HepG2 (cell line): ENCODE results near the gene EMID1.

Experiments used
- ATF7 ChIP-seq, 2 experiments: fragments of 450-650 bp in 1 of 2; sonication (generic) in 1 of 2; formaldehyde crosslinking in 1 of 2; IDR thresholded peaks; 2 replicates each; pipeline versions ENCODE4 v1.4.0 to v1.6.1; 2016 to 2020; ENCODE audit warnings: antibody characterized with exemption in 1 of 2, mild to moderate bottlenecking in 1 of 2, missing genetic modification reagents in 1 of 2
- IRX3 ChIP-seq: sonication (generic); formaldehyde crosslinking; IDR thresholded peaks from 2 replicates; pipeline ENCODE4 v1.8.1; 2023; ENCODE audit warnings: mild to moderate bottlenecking, low read depth, missing genetic modification reagents, borderline replicate concordance
- POLR2A ChIP-seq, 2 experiments: IDR thresholded peaks; 2 replicates each; pipeline ENCODE4 v1.6.1; 2011; ENCODE audit warnings: low read depth in 2 of 2, low read length in 2 of 2, mild to moderate bottlenecking in 1 of 2, moderate library complexity in 1 of 2; ENCODE audit not compliant: insufficient read depth in 1 of 2
- TGIF2 ChIP-seq: IDR thresholded peaks from 2 replicates; pipeline ENCODE4 v1.6.1; 2016; ENCODE audit warnings: control low read depth, missing compliant biosample characterization
- ZFX ChIP-seq: sonication (generic); formaldehyde crosslinking; IDR thresholded peaks from 2 replicates; pipeline ENCODE4 v1.4.0; 2020; ENCODE audit warnings: mild to moderate bottlenecking, low read depth, missing genetic modification reagents, moderate library complexity
- ZNF24 ChIP-seq: fragments of 450-650 bp; IDR thresholded peaks from 2 replicates; pipeline ENCODE4 v1.6.1; 2017; ENCODE audit warnings: antibody characterized with exemption, mild to moderate bottlenecking
- ZNF263 ChIP-seq: sonication (generic); formaldehyde crosslinking; IDR thresholded peaks from 2 replicates; pipeline ENCODE4 v1.4.0; 2020; ENCODE audit warnings: missing genetic modification reagents
- ZNF780A ChIP-seq: sonication (generic); formaldehyde crosslinking; IDR thresholded peaks from 2 replicates; pipeline ENCODE4 v1.8.0; 2022; ENCODE audit warnings: mild to moderate bottlenecking, missing genetic modification reagents, moderate library complexity
- ZZZ3 ChIP-seq: sonication (generic); formaldehyde crosslinking; IDR thresholded peaks from 2 replicates; pipeline ENCODE4 v1.4.0; 2020; ENCODE audit warnings: missing genetic modification reagents, mild to moderate bottlenecking, borderline replicate concordance
- TF ChIP-seq, protein P1 (sequence below): sonication (generic); formaldehyde crosslinking; IDR thresholded peaks from 2 replicates; pipeline ENCODE4 v1.4.0; 2020; ENCODE audit warnings: missing genetic modification reagents
- TF ChIP-seq, protein P2 (sequence below), 2 experiments: fragments of 450-650 bp in 1 of 2; sonication (generic) in 1 of 2; formaldehyde crosslinking in 1 of 2; IDR thresholded peaks; 2 replicates each; pipeline versions ENCODE4 v1.6.1 to v1.8.0; 2016 to 2022; ENCODE audit warnings: antibody characterized with exemption in 1 of 2, mild to moderate bottlenecking in 1 of 2, missing genetic modification reagents in 1 of 2
- TF ChIP-seq, protein P3 (sequence below), 2 experiments: sonication (generic) in 1 of 2; formaldehyde crosslinking in 1 of 2; IDR thresholded peaks; 2 replicates each; pipeline versions ENCODE4 v1.5.1 to v1.6.1; 2011 to 2020; ENCODE audit warnings: borderline replicate concordance in 1 of 2, low read depth in 1 of 2, low read length in 1 of 2, mild to moderate bottlenecking in 1 of 2, missing genetic modification reagents in 1 of 2, moderate library complexity in 1 of 2
- TF ChIP-seq, protein P4 (sequence below): sonication (generic); formaldehyde crosslinking; IDR thresholded peaks from 2 replicates; pipeline ENCODE4 v1.4.0; 2020; ENCODE audit warnings: missing genetic modification reagents, borderline replicate concordance
- TF ChIP-seq, protein P5 (sequence below): sonication (generic); formaldehyde crosslinking; IDR thresholded peaks from 2 replicates; pipeline ENCODE4 v1.8.1; 2023; ENCODE audit warnings: missing genetic modification reagents, inconsistent platforms, borderline replicate concordance

DNA sequence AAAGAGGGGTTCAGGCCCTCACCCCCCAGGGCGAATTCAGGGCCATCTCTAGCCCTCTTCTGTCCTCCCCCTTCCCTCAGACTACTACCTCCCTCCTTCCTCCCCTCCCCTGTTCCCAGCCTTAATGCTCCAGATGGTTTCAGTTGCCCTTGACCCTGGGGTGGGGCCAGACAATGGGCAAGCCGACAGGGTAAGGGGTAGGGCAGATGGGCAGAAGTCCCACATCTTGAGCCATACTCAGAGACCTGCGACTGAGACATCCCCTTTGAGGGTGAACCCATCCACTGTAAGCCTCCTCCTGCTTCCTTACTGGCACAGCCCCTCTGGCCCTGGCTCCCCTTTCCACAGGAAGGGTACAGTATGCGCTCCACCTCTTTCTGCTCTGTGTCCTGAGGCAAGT lies 60.2 kb downstream of the EMID1 start:
- TF ChIP-seq ZZZ3 (CRISPR knock-in tag) (no peak), POLR2A (IDR thresholded peaks at IDR 0.05; ENCODE audit: insufficient read depth in 1 of 2, low read depth in 2 of 2, low read length in 2 of 2) (no peak), ZNF263 (no peak), ZNF780A (CRISPR knock-in tag) (no peak), ATF7 (IDR thresholded peaks at IDR 0.05) (no peak), ATF7 (CRISPR knock-in tag; IDR thresholded peaks at IDR 0.05) (no peak), IRX3 (CRISPR knock-in tag) (no peak), ZFX (CRISPR knock-in tag) (no peak), ZNF24 (no peak), TGIF2 (CRISPR knock-in tag) (no peak)
- TF ChIP-seq, protein P1, sequence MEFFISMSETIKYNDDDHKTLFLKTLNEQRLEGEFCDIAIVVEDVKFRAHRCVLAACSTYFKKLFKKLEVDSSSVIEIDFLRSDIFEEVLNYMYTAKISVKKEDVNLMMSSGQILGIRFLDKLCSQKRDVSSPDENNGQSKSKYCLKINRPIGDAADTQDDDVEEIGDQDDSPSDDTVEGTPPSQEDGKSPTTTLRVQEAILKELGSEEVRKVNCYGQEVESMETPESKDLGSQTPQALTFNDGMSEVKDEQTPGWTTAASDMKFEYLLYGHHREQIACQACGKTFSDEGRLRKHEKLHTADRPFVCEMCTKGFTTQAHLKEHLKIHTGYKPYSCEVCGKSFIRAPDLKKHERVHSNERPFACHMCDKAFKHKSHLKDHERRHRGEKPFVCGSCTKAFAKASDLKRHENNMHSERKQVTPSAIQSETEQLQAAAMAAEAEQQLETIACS (CRISPR knock-in tag) = no peak
- TF ChIP-seq, protein P2, sequence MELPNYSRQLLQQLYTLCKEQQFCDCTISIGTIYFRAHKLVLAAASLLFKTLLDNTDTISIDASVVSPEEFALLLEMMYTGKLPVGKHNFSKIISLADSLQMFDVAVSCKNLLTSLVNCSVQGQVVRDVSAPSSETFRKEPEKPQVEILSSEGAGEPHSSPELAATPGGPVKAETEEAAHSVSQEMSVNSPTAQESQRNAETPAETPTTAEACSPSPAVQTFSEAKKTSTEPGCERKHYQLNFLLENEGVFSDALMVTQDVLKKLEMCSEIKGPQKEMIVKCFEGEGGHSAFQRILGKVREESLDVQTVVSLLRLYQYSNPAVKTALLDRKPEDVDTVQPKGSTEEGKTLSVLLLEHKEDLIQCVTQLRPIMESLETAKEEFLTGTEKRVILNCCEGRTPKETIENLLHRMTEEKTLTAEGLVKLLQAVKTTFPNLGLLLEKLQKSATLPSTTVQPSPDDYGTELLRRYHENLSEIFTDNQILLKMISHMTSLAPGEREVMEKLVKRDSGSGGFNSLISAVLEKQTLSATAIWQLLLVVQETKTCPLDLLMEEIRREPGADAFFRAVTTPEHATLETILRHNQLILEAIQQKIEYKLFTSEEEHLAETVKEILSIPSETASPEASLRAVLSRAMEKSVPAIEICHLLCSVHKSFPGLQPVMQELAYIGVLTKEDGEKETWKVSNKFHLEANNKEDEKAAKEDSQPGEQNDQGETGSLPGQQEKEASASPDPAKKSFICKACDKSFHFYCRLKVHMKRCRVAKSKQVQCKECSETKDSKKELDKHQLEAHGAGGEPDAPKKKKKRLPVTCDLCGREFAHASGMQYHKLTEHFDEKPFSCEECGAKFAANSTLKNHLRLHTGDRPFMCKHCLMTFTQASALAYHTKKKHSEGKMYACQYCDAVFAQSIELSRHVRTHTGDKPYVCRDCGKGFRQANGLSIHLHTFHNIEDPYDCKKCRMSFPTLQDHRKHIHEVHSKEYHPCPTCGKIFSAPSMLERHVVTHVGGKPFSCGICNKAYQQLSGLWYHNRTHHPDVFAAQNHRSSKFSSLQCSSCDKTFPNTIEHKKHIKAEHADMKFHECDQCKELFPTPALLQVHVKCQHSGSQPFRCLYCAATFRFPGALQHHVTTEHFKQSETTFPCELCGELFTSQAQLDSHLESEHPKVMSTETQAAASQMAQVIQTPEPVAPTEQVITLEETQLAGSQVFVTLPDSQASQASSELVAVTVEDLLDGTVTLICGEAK (IDR thresholded peaks at IDR 0.05) = no peak
- TF ChIP-seq, protein P2 (CRISPR knock-in tag; IDR thresholded peaks at IDR 0.05) = no peak
- TF ChIP-seq, protein P3, sequence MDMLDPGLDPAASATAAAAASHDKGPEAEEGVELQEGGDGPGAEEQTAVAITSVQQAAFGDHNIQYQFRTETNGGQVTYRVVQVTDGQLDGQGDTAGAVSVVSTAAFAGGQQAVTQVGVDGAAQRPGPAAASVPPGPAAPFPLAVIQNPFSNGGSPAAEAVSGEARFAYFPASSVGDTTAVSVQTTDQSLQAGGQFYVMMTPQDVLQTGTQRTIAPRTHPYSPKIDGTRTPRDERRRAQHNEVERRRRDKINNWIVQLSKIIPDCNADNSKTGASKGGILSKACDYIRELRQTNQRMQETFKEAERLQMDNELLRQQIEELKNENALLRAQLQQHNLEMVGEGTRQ (IDR thresholded peaks at IDR 0.05; ENCODE audit: low read depth, low read length) = no peak
- TF ChIP-seq, protein P3 (CRISPR knock-in tag; IDR thresholded peaks at IDR 0.05; ENCODE audit: borderline replicate concordance) = no peak
- TF ChIP-seq, protein P4, sequence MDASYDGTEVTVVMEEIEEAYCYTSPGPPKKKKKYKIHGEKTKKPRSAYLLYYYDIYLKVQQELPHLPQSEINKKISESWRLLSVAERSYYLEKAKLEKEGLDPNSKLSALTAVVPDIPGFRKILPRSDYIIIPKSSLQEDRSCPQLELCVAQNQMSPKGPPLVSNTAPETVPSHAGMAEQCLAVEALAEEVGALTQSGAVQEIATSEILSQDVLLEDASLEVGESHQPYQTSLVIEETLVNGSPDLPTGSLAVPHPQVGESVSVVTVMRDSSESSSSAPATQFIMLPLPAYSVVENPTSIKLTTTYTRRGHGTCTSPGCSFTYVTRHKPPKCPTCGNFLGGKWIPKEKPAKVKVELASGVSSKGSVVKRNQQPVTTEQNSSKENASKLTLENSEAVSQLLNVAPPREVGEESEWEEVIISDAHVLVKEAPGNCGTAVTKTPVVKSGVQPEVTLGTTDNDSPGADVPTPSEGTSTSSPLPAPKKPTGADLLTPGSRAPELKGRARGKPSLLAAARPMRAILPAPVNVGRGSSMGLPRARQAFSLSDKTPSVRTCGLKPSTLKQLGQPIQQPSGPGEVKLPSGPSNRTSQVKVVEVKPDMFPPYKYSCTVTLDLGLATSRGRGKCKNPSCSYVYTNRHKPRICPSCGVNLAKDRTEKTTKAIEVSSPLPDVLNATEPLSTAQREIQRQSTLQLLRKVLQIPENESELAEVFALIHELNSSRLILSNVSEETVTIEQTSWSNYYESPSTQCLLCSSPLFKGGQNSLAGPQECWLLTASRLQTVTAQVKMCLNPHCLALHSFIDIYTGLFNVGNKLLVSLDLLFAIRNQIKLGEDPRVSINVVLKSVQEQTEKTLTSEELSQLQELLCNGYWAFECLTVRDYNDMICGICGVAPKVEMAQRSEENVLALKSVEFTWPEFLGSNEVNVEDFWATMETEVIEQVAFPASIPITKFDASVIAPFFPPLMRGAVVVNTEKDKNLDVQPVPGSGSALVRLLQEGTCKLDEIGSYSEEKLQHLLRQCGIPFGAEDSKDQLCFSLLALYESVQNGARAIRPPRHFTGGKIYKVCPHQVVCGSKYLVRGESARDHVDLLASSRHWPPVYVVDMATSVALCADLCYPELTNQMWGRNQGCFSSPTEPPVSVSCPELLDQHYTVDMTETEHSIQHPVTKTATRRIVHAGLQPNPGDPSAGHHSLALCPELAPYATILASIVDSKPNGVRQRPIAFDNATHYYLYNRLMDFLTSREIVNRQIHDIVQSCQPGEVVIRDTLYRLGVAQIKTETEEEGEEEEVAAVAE (CRISPR knock-in tag) = no peak
- TF ChIP-seq, protein P5, sequence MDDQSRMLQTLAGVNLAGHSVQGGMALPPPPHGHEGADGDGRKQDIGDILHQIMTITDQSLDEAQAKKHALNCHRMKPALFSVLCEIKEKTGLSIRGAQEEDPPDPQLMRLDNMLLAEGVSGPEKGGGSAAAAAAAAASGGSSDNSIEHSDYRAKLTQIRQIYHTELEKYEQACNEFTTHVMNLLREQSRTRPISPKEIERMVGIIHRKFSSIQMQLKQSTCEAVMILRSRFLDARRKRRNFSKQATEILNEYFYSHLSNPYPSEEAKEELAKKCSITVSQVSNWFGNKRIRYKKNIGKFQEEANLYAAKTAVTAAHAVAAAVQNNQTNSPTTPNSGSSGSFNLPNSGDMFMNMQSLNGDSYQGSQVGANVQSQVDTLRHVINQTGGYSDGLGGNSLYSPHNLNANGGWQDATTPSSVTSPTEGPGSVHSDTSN (CRISPR knock-in tag) = no peak
